EH (cell line): Measurements from ENCODE around the gene SUGCT.

Experiments used
- DNase-seq: peaks from one replicate; pipeline ENCODE4 v3.0.0-alpha.2; 2015; ENCODE audit warnings: low read depth

Gene SUGCT

GRCh38 chr7:40676221-40676620, 541.4 kb downstream of the SUGCT start:
- no peak for DNase-seq

GRCh38 chr7:40680657-40681056, 545.9 kb downstream of the SUGCT start:
- DNase-seq, result peak; percentile 27

- DNase-seq, result peak; percentile 53
Measured at GRCh38 chr7:40682696-40683095, 547.9 kb downstream of the SUGCT start.

- DNase-seq, result peak; percentile 11
Measured at GRCh38 chr7:40694026-40694809, 559.4 kb downstream of the SUGCT start.

GRCh38 chr7:40694991-40695390, 560.2 kb downstream of the SUGCT start:
- no peak for DNase-seq

- no peak for DNase-seq
Measured at GRCh38 chr7:40697653-40698052, 562.8 kb downstream of the SUGCT start.

GRCh38 chr7:40698214-40698920, 563.6 kb downstream of the SUGCT start:
- DNase-seq, result peak; percentile 63

- no peak for DNase-seq
Measured at GRCh38 chr7:40698921-40699260, 564.1 kb downstream of the SUGCT start.

- DNase-seq, result peak; percentile 81
Measured at GRCh38 chr7:40700653-40701421, 566.0 kb downstream of the SUGCT start.

GRCh38 chr7:40701836-40702551, 567.2 kb downstream of the SUGCT start:
- DNase-seq, result no peak

GRCh38 chr7:40704172-40704571, 569.4 kb downstream of the SUGCT start:
- no peak for DNase-seq

GRCh38 chr7:40706829-40707228, 572.0 kb downstream of the SUGCT start:
- no peak for DNase-seq

GRCh38 chr7:40709062-40709964, 574.5 kb downstream of the SUGCT start:
- peak; percentile 46 for DNase-seq

- no peak for DNase-seq
Measured at GRCh38 chr7:40711706-40712105, 576.9 kb downstream of the SUGCT start.

GRCh38 chr7:40714363-40715052, 579.7 kb downstream of the SUGCT start:
- DNase-seq, result peak; percentile 83

GRCh38 chr7:40715053-40715430, 580.2 kb downstream of the SUGCT start:
- DNase-seq, result peak; percentile 42

GRCh38 chr7:40716052-40716451, 581.2 kb downstream of the SUGCT start:
- DNase-seq, result peak; percentile 63

- peak; percentile 81 for DNase-seq
Measured at GRCh38 chr7:40717242-40717641, 582.4 kb downstream of the SUGCT start.

GRCh38 chr7:40720416-40720815, 585.6 kb downstream of the SUGCT start:
- DNase-seq, result peak; percentile 63

- DNase-seq, result peak; percentile 94
Measured at GRCh38 chr7:40721342-40721949, 586.6 kb downstream of the SUGCT start.
